Ishikawa (cell line): ENCODE measurements around the gene NLGN1.

Experiments used
- EP300 ChIP-seq: IDR thresholded peaks from 2 replicates; pipeline ENCODE4 v1.6.1; 2012; ENCODE audit warnings: borderline replicate concordance
- YY1 ChIP-seq: IDR thresholded peaks from 2 replicates; pipeline ENCODE4 v1.6.1; 2012; ENCODE audit warnings: low read depth
- TF ChIP-seq, protein P1 (sequence below): IDR thresholded peaks from 2 replicates; pipeline ENCODE4 v1.6.1; 2012

DNA sequence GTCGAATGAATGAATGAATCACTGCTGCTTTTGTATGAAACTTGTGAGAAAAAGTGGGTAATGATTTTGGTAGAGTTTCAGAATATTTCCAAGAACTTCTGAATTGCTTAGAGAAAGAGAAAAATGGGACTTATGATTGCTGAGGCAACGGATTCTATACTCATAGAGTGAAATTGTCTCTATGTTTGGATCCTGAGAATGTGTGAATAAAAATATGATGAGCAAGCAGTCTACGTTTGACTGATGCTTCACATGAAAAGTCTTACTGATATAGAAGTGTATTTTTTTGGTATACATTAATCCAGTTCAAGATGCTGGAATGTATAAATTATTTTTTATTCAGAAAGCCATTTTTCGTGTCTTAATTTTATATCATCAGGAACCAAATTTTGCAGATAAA is 441.1 kb downstream of the NLGN1 start:
- TF ChIP-seq YY1 (no peak), EP300 (no peak)
- TF ChIP-seq, protein P1, sequence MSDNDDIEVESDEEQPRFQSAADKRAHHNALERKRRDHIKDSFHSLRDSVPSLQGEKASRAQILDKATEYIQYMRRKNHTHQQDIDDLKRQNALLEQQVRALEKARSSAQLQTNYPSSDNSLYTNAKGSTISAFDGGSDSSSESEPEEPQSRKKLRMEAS, result no peak
